GM18499 (cell line): ENCODE results near the gene RBP3.

Experiments
- ATAC-seq: cut with Tn5 transposase; IDR thresholded peaks from one replicate; pipeline ENCODE4 v1.9.1; 2021; ENCODE audit warnings: moderate number of reproducible peaks; ENCODE audit not compliant: insufficient read depth, unreplicated experiment

RBP3 gene

GRCh38 chr10:47317251-47317650 lies 30.9 kb upstream of the RBP3 start:
- ATAC-seq: no peak

GRCh38 chr10:47318706-47319105 lies 29.5 kb upstream of the RBP3 start:
- no peak for ATAC-seq

GRCh38 chr10:47319784-47320183 lies 28.4 kb upstream of the RBP3 start:
- no peak for ATAC-seq

- ATAC-seq: no peak
Measured at GRCh38 chr10:47320812-47321211, 27.4 kb upstream of the RBP3 start.

- ATAC-seq: no peak
Measured at GRCh38 chr10:47321521-47322195, 26.5 kb upstream of the RBP3 start.

- no peak for ATAC-seq
Measured at GRCh38 chr10:47322300-47323061, 25.7 kb upstream of the RBP3 start, which contains the start of gene GDF2. TSS of gene GDF2 (plus strand) at chr10:47322454. CDS start at chr10:47322669, 215 bp downstream.

- no peak for ATAC-seq
Measured at GRCh38 chr10:47323087-47323486, 25.1 kb upstream of the RBP3 start.

- ATAC-seq: no peak
Measured at GRCh38 chr10:47323636-47324296, 24.4 kb upstream of the RBP3 start.

GRCh38 chr10:47325303-47326291 lies 22.6 kb upstream of the RBP3 start:
- ATAC-seq: no peak

GRCh38 chr10:47326306-47326926 lies 21.7 kb upstream of the RBP3 start:
- ATAC-seq: no peak

- no peak for ATAC-seq
Measured at GRCh38 chr10:47326927-47327330, 21.2 kb upstream of the RBP3 start.

- no peak for ATAC-seq
Measured at GRCh38 chr10:47329855-47330254, 18.3 kb upstream of the RBP3 start.

GRCh38 chr10:47330366-47330765 lies 17.8 kb upstream of the RBP3 start:
- no peak for ATAC-seq

- ATAC-seq: no peak
Measured at GRCh38 chr10:47330804-47331203, 17.4 kb upstream of the RBP3 start.

- no peak for ATAC-seq
Measured at GRCh38 chr10:47331491-47331890, 16.7 kb upstream of the RBP3 start.

- ATAC-seq: no peak
Measured at GRCh38 chr10:47331954-47332353, 16.2 kb upstream of the RBP3 start.

GRCh38 chr10:47332371-47332770 lies 15.8 kb upstream of the RBP3 start:
- no peak for ATAC-seq

GRCh38 chr10:47332946-47333345 lies 15.2 kb upstream of the RBP3 start:
- ATAC-seq: no peak

- no peak for ATAC-seq
Measured at GRCh38 chr10:47333532-47333931, 14.6 kb upstream of the RBP3 start.
